Stimulated activated CD4-positive, alpha-beta T cell treated with anti-CD3 and anti-CD28 coated beads, Interleukin-2, amount 100 ng/mL, for 4 hours (primary cell): ENCODE data around the gene C4BPA.
A peak's percentile ranks its signal among the peaks of the same experiment; 100 is the strongest.

ENCODE experiments used
- DNase-seq: peaks from one replicate; pipeline ENCODE4 v3.0.0-alpha.2; 2020; ENCODE audit warnings: low read depth

C4BPA gene

GRCh38 chr1:207077470-207078377 is 26.3 kb upstream of the C4BPA start:
- peak; percentile 45 for DNase-seq

GRCh38 chr1:207078578-207079132 is 25.4 kb upstream of the C4BPA start:
- DNase-seq: no peak

GRCh38 chr1:207079706-207080241 is 24.3 kb upstream of the C4BPA start:
- DNase-seq: no peak

GRCh38 chr1:207081088-207081487 is 22.9 kb upstream of the C4BPA start:
- DNase-seq: no peak

- DNase-seq: no peak
These were observed 22.2 kb upstream of the C4BPA start for GRCh38 chr1:207081806-207082205.

- DNase-seq: no peak
These were observed 19.8 kb upstream of the C4BPA start for GRCh38 chr1:207084232-207084631.

GRCh38 chr1:207084701-207085180 is 19.3 kb upstream of the C4BPA start:
- DNase-seq: peak; percentile 49

- no peak for DNase-seq
These were observed 18.1 kb upstream of the C4BPA start for GRCh38 chr1:207085887-207086286.

GRCh38 chr1:207088161-207088560 is 15.9 kb upstream of the C4BPA start:
- no peak for DNase-seq

- no peak for DNase-seq
These were observed 15.1 kb upstream of the C4BPA start, which contains the start of gene C4BPB for GRCh38 chr1:207088701-207089626. C4BPB (plus strand) TSS chr1:207088860; CDS start chr1:207089532, 672 bp downstream.

- DNase-seq: no peak
These were observed 14.2 kb upstream of the C4BPA start for GRCh38 chr1:207089627-207090355.

- no peak for DNase-seq
These were observed 12.7 kb upstream of the C4BPA start for GRCh38 chr1:207091200-207091908.

- DNase-seq: no peak
These were observed 10.1 kb upstream of the C4BPA start for GRCh38 chr1:207093944-207094343.

GRCh38 chr1:207097871-207098324 is 6.1 kb upstream of the C4BPA start:
- DNase-seq: no peak

- DNase-seq: no peak
These were observed 2.3 kb upstream of the C4BPA start for GRCh38 chr1:207101720-207102119.

GRCh38 chr1:207102146-207102545 is 1.9 kb upstream of the C4BPA start:
- no peak for DNase-seq

- no peak for DNase-seq
These were observed 1.4 kb upstream of the C4BPA start for GRCh38 chr1:207102659-207103058.

- DNase-seq: no peak
These were observed 5.0 kb downstream of the C4BPA start for GRCh38 chr1:207109004-207109403.

GRCh38 chr1:207112616-207113296 is 8.7 kb downstream of the C4BPA start:
- no peak for DNase-seq

GRCh38 chr1:207115269-207115668 is 11.2 kb downstream of the C4BPA start:
- DNase-seq: no peak
